HepG2 (cell line): Measurements from ENCODE around the gene ZNF618. TPM values are rescaled to one million over a fixed set of nuclear protein-coding genes. Genes with fewer than 3 reads are reported as not detected.

Experiments
- ARID2 ChIP-seq: sonication (generic); formaldehyde crosslinking; IDR thresholded peaks from 2 replicates; pipeline ENCODE4 v1.8.1; 2022; ENCODE audit warnings: mild to moderate bottlenecking, missing genetic modification reagents, borderline replicate concordance
- CENPT ChIP-seq: sonication (generic); formaldehyde crosslinking; IDR thresholded peaks from 2 replicates; pipeline ENCODE4 v1.8.0; 2022; ENCODE audit warnings: low read depth, mild to moderate bottlenecking, moderate library complexity, missing genetic modification reagents
- DMTF1 ChIP-seq: sonication (generic); formaldehyde crosslinking; IDR thresholded peaks from 2 replicates; pipeline ENCODE4 v1.4.0; 2020; ENCODE audit warnings: mild to moderate bottlenecking, missing genetic modification reagents
- EEA1 ChIP-seq: sonication (generic); formaldehyde crosslinking; IDR thresholded peaks from 2 replicates; pipeline ENCODE4 v1.5.1; 2020; ENCODE audit warnings: mild to moderate bottlenecking, missing genetic modification reagents, borderline replicate concordance
- EED ChIP-seq: sonication (generic); formaldehyde crosslinking; IDR thresholded peaks from 2 replicates; pipeline ENCODE4 v1.5.0; 2020; ENCODE audit warnings: mild to moderate bottlenecking, missing genetic modification reagents
- ISX ChIP-seq: sonication (generic); formaldehyde crosslinking; conservative IDR thresholded peaks from 2 replicates; pipeline ENCODE4 v1.5.0; 2020; ENCODE audit warnings: missing genetic modification reagents
- MTF1 ChIP-seq: sonication (generic); formaldehyde crosslinking; IDR thresholded peaks from 2 replicates; pipeline ENCODE4 v1.5.0; 2020; ENCODE audit warnings: missing genetic modification reagents
- NR2C2 ChIP-seq: sonication (generic); formaldehyde crosslinking; IDR thresholded peaks from 2 replicates; pipeline ENCODE4 v1.4.0; 2020; ENCODE audit warnings: missing genetic modification reagents, mild to moderate bottlenecking, moderate library complexity, borderline replicate concordance
- NR2F2 ChIP-seq: IDR thresholded peaks from 2 replicates; pipeline ENCODE4 v1.6.1; 2012; ENCODE audit warnings: low read depth, inconsistent platforms, borderline replicate concordance
- ONECUT2 ChIP-seq: sonication (generic); formaldehyde crosslinking; IDR thresholded peaks from 2 replicates; pipeline ENCODE4 v1.4.0; 2020; ENCODE audit warnings: missing genetic modification reagents
- PBX3 ChIP-seq: sonication (generic); formaldehyde crosslinking; IDR thresholded peaks from 2 replicates; pipeline ENCODE4 v1.8.1; 2023; ENCODE audit warnings: missing genetic modification reagents, inconsistent platforms, borderline replicate concordance
- SMYD3 ChIP-seq: sonication (generic); formaldehyde crosslinking; IDR thresholded peaks from 2 replicates; pipeline ENCODE4 v1.8.1; 2023; ENCODE audit warnings: mild to moderate bottlenecking, missing genetic modification reagents
- TCF12 ChIP-seq, 2 experiments: fragments of 450-650 bp in 1 of 2; sonication (generic) in 1 of 2; formaldehyde crosslinking in 1 of 2; IDR thresholded peaks; 2 replicates each; pipeline versions ENCODE4 v1.6.1 to v1.8.0; 2017 to 2022; ENCODE audit warnings: antibody characterized with exemption in 1 of 2, mild to moderate bottlenecking in 1 of 2, missing genetic modification reagents in 1 of 2, moderate library complexity in 1 of 2
- ZC3H4 ChIP-seq: sonication (generic); formaldehyde crosslinking; IDR thresholded peaks from 2 replicates; pipeline ENCODE4 v1.4.0; 2020; ENCODE audit warnings: missing genetic modification reagents, borderline replicate concordance
- ZNF292 ChIP-seq: sonication (generic); formaldehyde crosslinking; IDR thresholded peaks from 2 replicates; pipeline ENCODE4 v1.8.1; 2022; ENCODE audit warnings: mild to moderate bottlenecking, low read depth, missing genetic modification reagents, borderline replicate concordance
- ZNF331 ChIP-seq: sonication (generic); formaldehyde crosslinking; IDR thresholded peaks from 2 replicates; pipeline ENCODE4 v1.4.0; 2020; ENCODE audit warnings: missing genetic modification reagents
- ZNF350 ChIP-seq: sonication (generic); formaldehyde crosslinking; IDR thresholded peaks from 2 replicates; pipeline ENCODE4 v1.4.0; 2020; ENCODE audit warnings: mild to moderate bottlenecking, low read depth, missing genetic modification reagents, borderline replicate concordance
- ZNF510 ChIP-seq: sonication (generic); formaldehyde crosslinking; IDR thresholded peaks from 2 replicates; pipeline ENCODE4 v1.4.0; 2020; ENCODE audit warnings: low read depth, mild to moderate bottlenecking, missing genetic modification reagents
- ZNF629 ChIP-seq: sonication (generic); formaldehyde crosslinking; conservative IDR thresholded peaks from 2 replicates; pipeline ENCODE4 v1.5.0; 2020; ENCODE audit warnings: missing genetic modification reagents
- ZSCAN31 ChIP-seq: sonication (generic); formaldehyde crosslinking; IDR thresholded peaks from 2 replicates; pipeline ENCODE4 v1.5.0; 2020; ENCODE audit warnings: low read depth, mild to moderate bottlenecking, missing genetic modification reagents
- polyA plus RNA-seq, 8 experiments: library from polyadenylated mRNA; depleted of rRNA in 3 of 8; stranded (reverse) in 7 of 8; unstranded in 1 of 8; fragments of >200 nt; fragmentation: Illumina TruSeq in 4 of 8; extraction: Trizol in 4 of 8; gene quantifications; 2 replicates each; pipeline versions ENCODE4 v1.2.1 to v1.2.3, GENCODE V29; 2011 to 2016; ENCODE audit warnings: low read depth in 4 of 8, missing spikeins in 1 of 8, mixed read lengths in 1 of 8; ENCODE audit not compliant: insufficient read depth in 1 of 8
- total RNA-seq, 5 experiments: library from RNA; depleted of rRNA; stranded (reverse); fragments of >200 nt; fragmentation: Illumina TruSeq; extraction: Trizol; gene quantifications; 2 replicates each; pipeline ENCODE4 v1.2.3, GENCODE V29; 2016; ENCODE audit warnings: low read depth in 1 of 5
- TF ChIP-seq, protein P1 (sequence below): sonication (generic); formaldehyde crosslinking; IDR thresholded peaks from 2 replicates; pipeline ENCODE4 v1.4.0; 2020; ENCODE audit warnings: mild to moderate bottlenecking, missing genetic modification reagents

The ZNF618 gene
- total and polyA plus RNA-seq, 2 of the 13 experiments (the other 11 are each of a cell fraction or from before 2014, with no cell fraction given), result 0.07 TPM

DNA sequence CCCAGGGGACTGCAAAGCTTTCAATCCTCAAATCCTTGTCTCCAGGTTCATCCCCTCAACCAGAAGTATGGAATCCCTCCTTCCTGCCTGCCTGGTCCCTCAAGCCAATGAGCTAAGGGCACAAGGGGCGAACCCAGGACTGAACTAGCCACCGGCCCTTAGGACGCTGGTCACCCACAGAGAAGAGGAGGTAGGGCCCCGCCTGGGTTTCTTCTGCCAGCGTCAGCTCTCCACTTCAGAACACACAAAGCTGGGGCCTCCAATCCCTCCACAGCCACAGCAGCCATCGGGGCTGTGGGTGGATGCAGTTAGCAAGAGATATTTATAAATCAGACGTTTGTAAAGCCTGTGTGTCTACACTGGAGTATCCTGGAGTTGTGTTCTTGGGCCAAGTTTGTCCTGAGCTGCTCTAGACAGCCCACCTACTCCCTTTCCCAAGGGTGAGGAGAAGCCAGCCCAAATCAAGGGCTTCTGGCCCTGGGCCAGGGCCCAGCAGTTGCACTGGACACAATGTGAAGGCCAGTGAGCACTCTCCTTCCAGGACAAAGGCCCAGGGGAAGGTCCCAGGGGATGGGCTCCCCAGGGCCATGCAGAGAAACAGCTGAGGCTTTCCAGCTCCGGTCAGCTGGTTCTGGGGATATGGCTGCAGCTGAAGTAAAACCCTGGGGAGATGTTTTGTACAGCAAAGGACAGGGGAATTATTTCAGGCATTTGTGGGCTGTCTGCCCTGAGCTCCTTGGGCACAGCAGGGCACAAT, 183.1 kb downstream of the ZNF618 start (continued):
- TF ChIP-seq, protein P1, sequence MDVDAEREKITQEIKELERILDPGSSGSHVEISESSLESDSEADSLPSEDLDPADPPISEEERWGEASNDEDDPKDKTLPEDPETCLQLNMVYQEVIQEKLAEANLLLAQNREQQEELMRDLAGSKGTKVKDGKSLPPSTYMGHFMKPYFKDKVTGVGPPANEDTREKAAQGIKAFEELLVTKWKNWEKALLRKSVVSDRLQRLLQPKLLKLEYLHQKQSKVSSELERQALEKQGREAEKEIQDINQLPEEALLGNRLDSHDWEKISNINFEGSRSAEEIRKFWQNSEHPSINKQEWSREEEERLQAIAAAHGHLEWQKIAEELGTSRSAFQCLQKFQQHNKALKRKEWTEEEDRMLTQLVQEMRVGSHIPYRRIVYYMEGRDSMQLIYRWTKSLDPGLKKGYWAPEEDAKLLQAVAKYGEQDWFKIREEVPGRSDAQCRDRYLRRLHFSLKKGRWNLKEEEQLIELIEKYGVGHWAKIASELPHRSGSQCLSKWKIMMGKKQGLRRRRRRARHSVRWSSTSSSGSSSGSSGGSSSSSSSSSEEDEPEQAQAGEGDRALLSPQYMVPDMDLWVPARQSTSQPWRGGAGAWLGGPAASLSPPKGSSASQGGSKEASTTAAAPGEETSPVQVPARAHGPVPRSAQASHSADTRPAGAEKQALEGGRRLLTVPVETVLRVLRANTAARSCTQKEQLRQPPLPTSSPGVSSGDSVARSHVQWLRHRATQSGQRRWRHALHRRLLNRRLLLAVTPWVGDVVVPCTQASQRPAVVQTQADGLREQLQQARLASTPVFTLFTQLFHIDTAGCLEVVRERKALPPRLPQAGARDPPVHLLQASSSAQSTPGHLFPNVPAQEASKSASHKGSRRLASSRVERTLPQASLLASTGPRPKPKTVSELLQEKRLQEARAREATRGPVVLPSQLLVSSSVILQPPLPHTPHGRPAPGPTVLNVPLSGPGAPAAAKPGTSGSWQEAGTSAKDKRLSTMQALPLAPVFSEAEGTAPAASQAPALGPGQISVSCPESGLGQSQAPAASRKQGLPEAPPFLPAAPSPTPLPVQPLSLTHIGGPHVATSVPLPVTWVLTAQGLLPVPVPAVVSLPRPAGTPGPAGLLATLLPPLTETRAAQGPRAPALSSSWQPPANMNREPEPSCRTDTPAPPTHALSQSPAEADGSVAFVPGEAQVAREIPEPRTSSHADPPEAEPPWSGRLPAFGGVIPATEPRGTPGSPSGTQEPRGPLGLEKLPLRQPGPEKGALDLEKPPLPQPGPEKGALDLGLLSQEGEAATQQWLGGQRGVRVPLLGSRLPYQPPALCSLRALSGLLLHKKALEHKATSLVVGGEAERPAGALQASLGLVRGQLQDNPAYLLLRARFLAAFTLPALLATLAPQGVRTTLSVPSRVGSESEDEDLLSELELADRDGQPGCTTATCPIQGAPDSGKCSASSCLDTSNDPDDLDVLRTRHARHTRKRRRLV (CRISPR knock-in tag), result no peak
- no peak for TF ChIP-seq ONECUT2 (CRISPR knock-in tag)
- no peak for TF ChIP-seq PBX3 (CRISPR knock-in tag)
- no peak for TF ChIP-seq MTF1 (CRISPR knock-in tag)
- TF ChIP-seq ZNF629, result no peak
- no peak for TF ChIP-seq ISX (CRISPR knock-in tag)
- TF ChIP-seq ZNF350 (CRISPR knock-in tag), result peak; percentile 50; the same call in 1 of the 2 replicates
- TF ChIP-seq ZNF510 (CRISPR knock-in tag), result peak; percentile 56; the same call in 1 of the 2 replicates
- TF ChIP-seq NR2C2 (CRISPR knock-in tag), result 0 out of 2 replicates have a peak, but pooled peaks have one; percentile 17
- no peak for TF ChIP-seq TCF12 (IDR thresholded peaks at IDR 0.05)
- no peak for TF ChIP-seq TCF12 (CRISPR knock-in tag; IDR thresholded peaks at IDR 0.05)
- peak; percentile 45 for TF ChIP-seq ZC3H4 (CRISPR knock-in tag)
- 0 out of 2 replicates have a peak, but pooled peaks have one; percentile 67 for TF ChIP-seq SMYD3 (CRISPR knock-in tag)
- TF ChIP-seq ZSCAN31, result peak; percentile 41; the same call in 1 of the 2 replicates
- TF ChIP-seq ZNF292 (CRISPR knock-in tag), result no peak
- TF ChIP-seq EEA1 (CRISPR knock-in tag), result no peak
- no peak for TF ChIP-seq DMTF1 (CRISPR knock-in tag)
- TF ChIP-seq NR2F2, result 0 out of 2 replicates have a peak, but pooled peaks have one; percentile 51
- no peak for TF ChIP-seq CENPT
- TF ChIP-seq EED (CRISPR knock-in tag), result no peak
- no peak for TF ChIP-seq ZNF331 (CRISPR knock-in tag)
- TF ChIP-seq ARID2 (CRISPR knock-in tag), result peak; percentile 40; the same call in 1 of the 2 replicates
